GM12874 (cell line): ENCODE results near the gene SETD4.

Experiments
- CTCF ChIP-seq: IDR thresholded peaks from 2 replicates; pipeline ENCODE4 v1.5.1; 2011; ENCODE audit warnings: low read depth, mild to moderate bottlenecking, control low read depth, low read length, moderate library complexity; ENCODE audit not compliant: insufficient read depth

Gene SETD4

DNA sequence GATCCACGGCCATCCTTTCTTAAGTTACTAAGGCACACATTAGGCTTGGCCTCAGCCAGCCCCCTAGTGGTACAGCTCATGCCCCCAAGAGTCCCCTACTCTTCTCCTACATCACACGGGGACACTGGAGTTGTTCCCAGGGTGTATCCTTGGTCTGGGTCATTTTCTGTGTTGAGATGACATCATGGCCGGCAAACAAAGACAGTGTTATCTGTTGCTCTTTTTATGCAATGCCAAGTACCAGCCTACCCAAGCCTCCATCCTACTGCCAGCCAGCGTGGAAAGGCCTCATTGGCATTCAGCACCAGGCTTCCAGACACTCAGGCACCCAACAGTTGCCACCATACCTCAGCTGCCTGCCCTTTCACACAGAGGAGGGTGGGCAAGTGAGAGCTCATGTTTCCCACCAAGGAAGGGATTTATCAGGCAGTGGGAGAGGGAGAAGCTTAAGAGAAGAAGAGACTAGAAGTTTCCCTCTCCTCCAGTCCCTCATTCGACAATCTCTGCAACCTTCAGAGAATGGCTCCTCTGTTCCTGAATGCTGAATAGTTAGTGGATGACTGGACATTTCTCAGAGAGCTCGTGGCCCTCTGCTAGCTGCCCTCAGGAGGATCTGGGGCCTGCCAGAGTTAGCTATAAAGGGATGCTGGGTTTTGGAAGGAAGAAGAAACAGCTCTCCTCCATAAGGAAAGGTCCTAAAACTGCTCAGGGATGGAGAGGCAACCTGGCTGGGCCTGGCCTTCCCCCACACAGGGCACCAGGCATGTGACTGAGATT lies 27.2 kb upstream of the SETD4 start:
- peak; percentile 21; the same call in 1 of the 2 replicates for TF ChIP-seq CTCF

GRCh38 chr21:36082237-36082664 lies 21.9 kb upstream of the SETD4 start:
- TF ChIP-seq CTCF = no peak

- no peak for TF ChIP-seq CTCF
Measured at GRCh38 chr21:36080386-36080785, 20.1 kb upstream of the SETD4 start.

DNA sequence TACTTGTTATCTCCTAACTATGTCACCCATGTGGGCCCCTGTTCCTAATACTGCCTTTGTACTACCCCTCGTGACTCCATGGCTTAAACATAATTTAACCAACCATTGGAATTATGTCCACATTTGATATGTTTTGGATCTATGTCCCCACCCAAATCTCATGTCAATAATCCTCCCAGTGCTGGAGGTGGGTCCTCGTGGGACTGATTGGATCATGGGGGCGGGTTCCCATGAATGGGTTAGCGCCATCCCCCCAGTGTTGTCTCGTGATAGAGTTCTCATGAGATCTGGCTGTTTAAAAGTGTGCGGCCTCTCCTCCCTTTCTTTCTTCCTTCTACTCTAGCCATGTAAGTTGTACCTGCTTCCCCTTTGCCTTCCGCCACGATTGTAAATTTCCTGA lies 19.3 kb upstream of the SETD4 start:
- no peak for TF ChIP-seq CTCF

DNA sequence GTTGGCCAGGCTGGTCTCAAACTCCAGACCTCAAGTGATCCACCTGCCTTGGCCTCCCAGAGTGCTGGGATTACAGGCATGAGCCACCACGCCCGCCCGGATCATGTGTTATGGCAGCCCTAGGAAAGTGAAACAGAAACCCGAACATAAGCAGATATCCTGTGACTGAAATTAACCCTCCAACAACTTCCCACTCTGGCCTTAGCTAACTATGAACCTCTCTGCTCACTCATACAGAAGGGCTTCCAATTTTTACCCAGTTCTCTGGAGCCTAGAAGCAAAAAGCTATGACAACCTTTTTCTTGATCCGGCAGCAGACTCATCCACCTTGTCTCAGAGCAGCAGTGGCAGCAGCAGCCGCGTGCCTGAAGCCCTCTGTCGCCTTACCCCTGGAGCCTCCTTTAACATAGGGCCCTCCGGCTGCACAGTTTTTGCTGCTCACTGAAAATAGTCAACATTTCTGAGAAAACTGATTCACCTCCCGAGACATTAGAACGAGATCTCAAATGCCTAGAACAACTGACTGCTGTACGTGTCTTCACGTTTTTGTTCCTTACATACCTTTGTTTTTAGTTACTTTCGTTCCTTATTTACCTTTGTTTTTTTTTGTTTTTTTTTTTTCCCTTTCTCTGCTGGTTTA lies 18.8 kb upstream of the SETD4 start:
- no peak for TF ChIP-seq CTCF

DNA sequence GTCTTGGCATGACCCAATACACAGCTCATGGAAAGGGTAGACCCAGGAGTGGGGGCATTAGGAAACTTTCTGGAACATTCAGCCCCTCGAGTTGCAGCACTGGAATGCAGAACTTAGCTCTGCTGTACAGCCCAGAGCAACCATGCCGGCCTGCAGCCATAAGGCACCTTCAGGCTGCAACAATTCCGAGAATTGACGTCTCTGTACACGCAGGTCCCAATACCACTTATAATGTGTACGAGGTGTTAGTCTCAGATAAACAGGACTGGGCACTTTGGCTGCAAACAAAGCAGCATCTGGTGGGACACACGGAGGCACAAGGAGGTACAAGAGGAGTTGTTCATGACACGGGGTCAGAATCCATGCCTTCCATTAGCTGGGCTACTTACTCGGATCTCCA lies 17.4 kb upstream of the SETD4 start:
- no peak for TF ChIP-seq CTCF

- TF ChIP-seq CTCF = no peak
Measured at GRCh38 chr21:36076878-36077655, 16.7 kb upstream of the SETD4 start.
